Right lobe of liver (tissue), 6 donors: ENCODE measurements around the gene CACNA1C. TPM values are rescaled to one million over a fixed set of nuclear protein-coding genes. Genes with fewer than 3 reads are reported as not detected.

Experiments used
- ATAC-seq, 4 donors: fragments of 200-7000 bp; cut with Tn5 transposase; one replicate each; pipeline ENCODE4 v1.9.1; 2020; ENCODE audit warnings: mild to moderate bottlenecking in 4 of 4, moderate library complexity in 4 of 4
- DNase-seq, 3 donors: peaks; one replicate each; pipeline ENCODE4 v3.0.0-alpha.2; 2020
- H3K27ac ChIP-seq, 3 donors: fragments of 200-600 bp; one replicate each; pipeline ENCODE4 v1.8.0; 2022
- H3K27me3 ChIP-seq, 2 donors: fragments of 200-600 bp; one replicate each; pipeline ENCODE4 v1.8.0; 2022
- H3K36me3 ChIP-seq, 4 donors: fragments of 200-600 bp; sonication (generic) in 1 of 4; one replicate each; pipeline versions ENCODE4 v1.5.1 to v1.8.0; 2017 to 2022; ENCODE audit warnings: control low read depth in 1 of 4
- H3K4me1 ChIP-seq, 4 donors: fragments of 200-600 bp; sonication (generic) in 1 of 4; one replicate each; pipeline versions ENCODE4 v1.5.1 to v1.8.0; 2017 to 2022; ENCODE audit warnings: control low read depth in 1 of 4
- H3K4me3 ChIP-seq, 3 donors: fragments of 200-600 bp; one replicate each; pipeline ENCODE4 v1.8.0; 2022
- H3K9me3 ChIP-seq, 4 donors: fragments of 200-600 bp; sonication (generic) in 1 of 4; one replicate each; pipeline versions ENCODE4 v1.5.1 to v1.8.0; 2017 to 2022; ENCODE audit warnings: control low read depth in 1 of 4
- POLR2A ChIP-seq: fragments of 450-650 bp; IDR thresholded peaks from one replicate; pipeline ENCODE4 v1.6.1; 2017; ENCODE audit warnings: antibody characterized with exemption, mild to moderate bottlenecking
- WGBS: methylation state at CpG from one replicate; pipeline ENCODE4 v1.1.6; 2018; ENCODE audit warnings: low coverage, low lambda C conversion rate; ENCODE audit not compliant: insufficient coverage; ENCODE audit errors: missing lambda C conversion rate; 5-methylcytosine and 5-hydroxymethylcytosine counted together
- intact Hi-C, 2 donors: fragments of 100-400 bp; cut with DNase I; formaldehyde crosslinking; loops; one replicate each; pipeline versions ENCODE4 v1.11.2 to v1.14.1; 2022
- total RNA-seq, 6 experiments: library from RNA; depleted of rRNA in 2 of 6; stranded (reverse); fragments of >200 nt in 2 of 6; fragmentation: NEBNext Ultra II Directional in 3 of 6; extraction: Animal tissue kit (Norgen Biotek cat#: 25700) in 3 of 6; gene quantifications; one replicate each; pipeline versions ENCODE4 v1.1.0 to v1.2.4, GENCODE V29; 2016 to 2023
- TF ChIP-seq, protein P1 (sequence below), 4 donors: fragments of 200-600 bp in 3 of 4; fragments of 450-650 bp in 1 of 4; IDR thresholded peaks; one replicate each; pipeline versions ENCODE4 v1.5.1 to v1.8.0; 2016 to 2022; ENCODE audit warnings: antibody characterized with exemption in 4 of 4, mild to moderate bottlenecking in 2 of 4
- donor health status: DM: no; HTN: yes; CAD: no.
- donor health status: DM: no; HTN: no; CAD: no.
- donor health status: DM: no; HTN: no; CAD: no.
- donor health status: DM: no; HTN: yes; CAD: no.
- donor health status: DM: no; HTN: yes; CAD: no.

The CACNA1C gene
- total RNA-seq, 6 experiments from 2014 or later, result 0.18 to 1.0 (median 0.57) TPM

DNA sequence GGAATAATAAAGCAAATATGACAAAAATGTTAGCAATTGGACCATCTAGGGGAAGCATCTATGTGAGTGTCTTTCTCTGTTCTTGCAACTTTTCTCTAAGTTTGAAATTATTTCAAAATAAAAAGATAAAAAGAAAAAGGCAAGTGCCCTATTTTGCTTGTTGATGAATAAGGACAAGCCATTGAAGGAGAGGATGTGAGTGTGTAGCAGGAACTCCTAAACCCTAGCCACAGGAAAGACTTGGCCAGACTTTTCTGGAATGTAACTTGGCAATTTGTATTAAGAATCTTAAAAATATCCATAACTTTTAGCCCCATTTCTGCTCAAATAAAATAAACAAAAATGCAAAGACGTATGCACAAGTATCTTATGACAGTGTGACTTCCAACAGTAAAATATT lies 279.4 kb downstream of the CACNA1C start:
- ATAC-seq, result no peak

DNA sequence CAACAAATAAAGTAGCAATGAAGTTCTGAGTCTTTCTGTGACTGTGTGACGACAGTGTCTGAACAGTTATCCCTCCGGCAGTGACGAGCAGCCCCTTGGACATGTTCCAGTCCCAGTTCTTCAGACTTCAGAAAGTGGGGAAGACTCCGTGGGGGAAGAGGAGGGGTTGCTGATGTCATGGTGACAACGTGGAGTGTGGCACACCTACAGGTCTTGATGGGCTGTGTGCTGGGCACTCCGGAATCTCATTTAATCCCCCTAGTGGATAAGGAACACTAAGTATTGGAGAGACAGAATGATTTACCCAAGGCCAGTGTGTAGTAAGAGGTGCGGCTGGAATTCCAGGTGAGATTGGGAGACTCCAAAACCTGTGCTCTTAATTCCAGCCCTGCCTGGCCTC lies 280.2 kb downstream of the CACNA1C start:
- no peaks in the 10 kb centered on the region for H3K4me1 ChIP-seq
- H3K4me3 ChIP-seq, result no peak overlapping the region
- intact Hi-C loops, result no loop called here
- TF ChIP-seq POLR2A, result no peak
- TF ChIP-seq, protein P1, sequence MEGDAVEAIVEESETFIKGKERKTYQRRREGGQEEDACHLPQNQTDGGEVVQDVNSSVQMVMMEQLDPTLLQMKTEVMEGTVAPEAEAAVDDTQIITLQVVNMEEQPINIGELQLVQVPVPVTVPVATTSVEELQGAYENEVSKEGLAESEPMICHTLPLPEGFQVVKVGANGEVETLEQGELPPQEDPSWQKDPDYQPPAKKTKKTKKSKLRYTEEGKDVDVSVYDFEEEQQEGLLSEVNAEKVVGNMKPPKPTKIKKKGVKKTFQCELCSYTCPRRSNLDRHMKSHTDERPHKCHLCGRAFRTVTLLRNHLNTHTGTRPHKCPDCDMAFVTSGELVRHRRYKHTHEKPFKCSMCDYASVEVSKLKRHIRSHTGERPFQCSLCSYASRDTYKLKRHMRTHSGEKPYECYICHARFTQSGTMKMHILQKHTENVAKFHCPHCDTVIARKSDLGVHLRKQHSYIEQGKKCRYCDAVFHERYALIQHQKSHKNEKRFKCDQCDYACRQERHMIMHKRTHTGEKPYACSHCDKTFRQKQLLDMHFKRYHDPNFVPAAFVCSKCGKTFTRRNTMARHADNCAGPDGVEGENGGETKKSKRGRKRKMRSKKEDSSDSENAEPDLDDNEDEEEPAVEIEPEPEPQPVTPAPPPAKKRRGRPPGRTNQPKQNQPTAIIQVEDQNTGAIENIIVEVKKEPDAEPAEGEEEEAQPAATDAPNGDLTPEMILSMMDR (IDR thresholded peaks at IDR 0.05), result no peak
- no peaks in the 10 kb centered on the region for H3K9me3 ChIP-seq
- H3K27me3 ChIP-seq, result no peaks in the 10 kb centered on the region
- 47% methylated on average over 6 of the region's 7 CpGs for WGBS
- H3K27ac ChIP-seq, result no peak overlapping the region
- H3K36me3 ChIP-seq, result no peaks in the 10 kb centered on the region
- DNase-seq, result no peak
- no peak for ATAC-seq

More for the DNA sequence above, 279.4 kb downstream of the CACNA1C start:
- H3K27me3 ChIP-seq, result no peaks in the 10 kb centered on the region
- H3K9me3 ChIP-seq, result no peaks in the 10 kb centered on the region
- no peak for DNase-seq
- no peak overlapping the region for H3K27ac ChIP-seq
- TF ChIP-seq POLR2A, result no peak
- TF ChIP-seq, protein P1 (IDR thresholded peaks at IDR 0.05), result no peak
- no peaks in the 10 kb centered on the region for H3K36me3 ChIP-seq
- 29% methylated on average over 1 of the region's 1 CpG for WGBS
- intact Hi-C loops, result no loop called here
- no peak overlapping the region for H3K4me3 ChIP-seq
- no peaks in the 10 kb centered on the region for H3K4me1 ChIP-seq

DNA sequence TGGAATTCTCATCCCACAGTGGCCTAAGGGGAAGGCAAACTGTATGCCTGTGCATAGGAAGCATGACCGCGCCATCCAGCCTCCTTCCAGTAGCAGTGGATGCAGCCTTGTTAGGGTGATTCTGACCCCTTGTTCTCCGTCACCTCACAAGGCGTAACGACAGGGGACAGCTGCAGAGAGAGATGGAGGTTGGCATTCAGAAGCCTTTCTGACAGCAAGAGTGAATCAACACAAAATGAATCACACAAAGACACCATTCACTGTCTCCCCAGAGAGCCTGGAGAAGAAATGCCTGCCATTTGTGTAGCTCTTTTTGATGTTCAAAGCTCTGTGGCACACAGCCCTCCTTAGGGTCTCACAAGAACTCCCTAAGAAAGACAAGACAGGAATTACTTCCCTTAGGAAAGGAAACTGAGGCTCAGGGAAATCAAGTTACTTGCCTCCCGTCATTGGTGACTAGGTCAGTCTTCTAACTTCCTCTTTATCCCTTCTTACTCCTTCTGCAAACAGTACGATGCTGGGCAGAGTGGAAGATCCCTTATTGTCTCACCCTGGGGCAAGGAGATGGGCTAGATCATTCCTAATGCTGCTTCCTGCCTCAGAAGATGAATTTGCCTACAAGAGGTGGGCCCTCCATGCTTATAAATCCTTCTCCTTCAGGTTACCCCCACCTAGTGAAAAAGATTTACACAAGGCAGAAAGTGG lies 280.9 kb downstream of the CACNA1C start:
- Histone ChIP-seq H3K4me3 (no peak overlapping the region), H3K36me3 (no peaks in the 10 kb centered on the region), H3K27me3 (no peaks in the 10 kb centered on the region), H3K9me3 (no peaks in the 10 kb centered on the region), H3K27ac (no peak overlapping the region), H3K4me1 (no peaks in the 10 kb centered on the region)
- WGBS, result 62% methylated on average over 4 of the region's 7 CpGs
- ATAC-seq, result no peak
- TF ChIP-seq, protein P1 (IDR thresholded peaks at IDR 0.05), result no peak
- no peak for TF ChIP-seq POLR2A
- DNase-seq, result no peak
- intact Hi-C loops, result no loop called here

DNA sequence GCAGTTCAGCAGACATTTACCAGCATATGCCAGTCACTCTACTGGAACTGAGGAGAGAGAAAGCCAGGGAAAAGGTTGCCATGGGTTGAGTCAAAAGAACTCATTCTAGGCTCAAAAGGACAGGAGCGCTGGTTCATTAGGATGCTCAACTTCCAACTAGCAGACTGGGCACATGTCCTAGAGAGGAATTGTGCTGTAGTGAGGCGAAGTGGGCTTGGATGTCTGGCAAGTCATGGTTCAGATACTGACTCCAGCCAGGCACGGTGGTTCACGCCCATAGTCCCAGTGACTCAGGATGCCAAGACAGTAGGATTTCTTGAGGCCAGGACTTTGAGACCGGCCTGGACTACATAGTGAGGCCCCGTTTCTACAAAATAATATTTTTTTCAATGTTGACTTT lies 281.5 kb downstream of the CACNA1C start:
- no peaks in the 10 kb centered on the region for H3K4me1 ChIP-seq
- intact Hi-C loops, result no loop called here
- no peaks in the 10 kb centered on the region for H3K27me3 ChIP-seq
- ATAC-seq (no peak), DNase-seq (no peak)
- no peak overlapping the region for H3K27ac ChIP-seq
- H3K9me3 ChIP-seq, result no peaks in the 10 kb centered on the region
- H3K36me3 ChIP-seq, result no peaks in the 10 kb centered on the region
- TF ChIP-seq, protein P1 (IDR thresholded peaks at IDR 0.05), result no peak
- TF ChIP-seq POLR2A, result no peak
- no peak overlapping the region for H3K4me3 ChIP-seq
- WGBS, result 68% methylated on average over 4 of the region's 6 CpGs
